ENCODE measurements around the gene ZRANB1. TPM values are rescaled to one million over a fixed set of nuclear protein-coding genes. Genes with fewer than 3 reads are reported as not detected.
A peak's percentile ranks its signal among the peaks of the same experiment; 100 is the strongest.

Gene ZRANB1
- total RNA-seq, 1 donor from 2014 or later, result 24.7 TPM

DNA sequence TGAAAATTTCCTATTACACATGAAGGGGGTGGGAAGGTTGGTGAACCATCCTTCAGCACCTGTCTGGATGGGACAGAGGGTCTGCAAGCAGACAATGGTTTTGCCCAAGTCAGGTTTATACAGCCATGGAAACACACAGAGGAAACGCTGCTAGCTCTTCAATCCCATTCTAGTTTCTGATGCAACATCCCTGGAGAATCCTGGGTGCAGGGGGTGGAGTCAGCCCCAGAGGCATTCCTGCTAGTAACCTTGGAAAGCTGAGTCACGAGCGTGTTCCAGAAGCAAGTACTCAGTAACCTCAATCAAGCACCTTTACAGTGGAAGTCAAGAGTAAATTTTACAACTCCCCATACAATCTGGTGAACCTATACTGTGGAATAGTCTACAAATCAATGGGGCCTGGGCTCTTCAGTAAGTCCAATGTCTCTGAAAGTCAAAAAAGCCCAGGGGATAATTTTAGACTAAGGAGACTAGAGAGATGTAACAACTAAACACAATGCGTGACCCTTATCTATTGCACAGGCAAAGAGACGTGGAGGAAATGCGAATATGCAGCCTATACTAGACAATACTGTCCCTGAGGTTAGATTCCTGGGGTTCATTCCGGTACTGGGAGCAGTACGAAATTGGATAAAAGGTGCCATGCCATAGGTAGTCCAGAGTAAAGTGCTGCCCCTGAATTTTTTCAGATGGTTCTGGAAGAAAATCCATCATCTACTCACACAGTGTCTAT lies 95.4 kb downstream of the ZRANB1 start:
- no peak overlapping the region for H3K4me3 Mint-ChIP-seq (ENCODE audit: unreplicated experiment)

More for the DNA sequence above, 95.4 kb downstream of the ZRANB1 start:
- Mint-ChIP-seq H3K36me3 (ENCODE audit: low read depth) (peaks cover 2% of the 10 kb centered on the region), H3K27me3 (ENCODE audit: low read depth) (no peaks in the 10 kb centered on the region), H3K4me1 (ENCODE audit: low read depth) (peaks cover 84% of the 10 kb centered on the region), H3K9me3 (ENCODE audit: low read depth) (no peaks in the 10 kb centered on the region), H3K27ac (ENCODE audit: unreplicated experiment) (peak overlapping the region; percentile 99)
- no peak for DNase-seq (ENCODE audit: low spot score)
- TF ChIP-seq, protein P1, sequence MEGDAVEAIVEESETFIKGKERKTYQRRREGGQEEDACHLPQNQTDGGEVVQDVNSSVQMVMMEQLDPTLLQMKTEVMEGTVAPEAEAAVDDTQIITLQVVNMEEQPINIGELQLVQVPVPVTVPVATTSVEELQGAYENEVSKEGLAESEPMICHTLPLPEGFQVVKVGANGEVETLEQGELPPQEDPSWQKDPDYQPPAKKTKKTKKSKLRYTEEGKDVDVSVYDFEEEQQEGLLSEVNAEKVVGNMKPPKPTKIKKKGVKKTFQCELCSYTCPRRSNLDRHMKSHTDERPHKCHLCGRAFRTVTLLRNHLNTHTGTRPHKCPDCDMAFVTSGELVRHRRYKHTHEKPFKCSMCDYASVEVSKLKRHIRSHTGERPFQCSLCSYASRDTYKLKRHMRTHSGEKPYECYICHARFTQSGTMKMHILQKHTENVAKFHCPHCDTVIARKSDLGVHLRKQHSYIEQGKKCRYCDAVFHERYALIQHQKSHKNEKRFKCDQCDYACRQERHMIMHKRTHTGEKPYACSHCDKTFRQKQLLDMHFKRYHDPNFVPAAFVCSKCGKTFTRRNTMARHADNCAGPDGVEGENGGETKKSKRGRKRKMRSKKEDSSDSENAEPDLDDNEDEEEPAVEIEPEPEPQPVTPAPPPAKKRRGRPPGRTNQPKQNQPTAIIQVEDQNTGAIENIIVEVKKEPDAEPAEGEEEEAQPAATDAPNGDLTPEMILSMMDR (IDR thresholded peaks at IDR 0.05), result no peak

Small RNA genes lying within 50 kb of the gene (microRNA-seq; reads per million reads assigned to microRNA genes)
- not detected for gene MIR4296 (ENCODE audit: borderline number of aligned reads)

Other genes with a start within 250 kb of the ZRANB1 start
- 16.1 to 18.2 TPM (median 17.6 TPM) in 3 replicates for gene FAM53B, start 197.7 kb upstream of the ZRANB1 start, total RNA-seq
- gene EEF1AKMT2, start 150.2 kb upstream of the ZRANB1 start, total RNA-seq, result 15.7 to 18.3 TPM (median 16.7 TPM) in 3 replicates
- gene ABRAXAS2, start 140.3 kb upstream of the ZRANB1 start, total RNA-seq, result 14.9 to 16.3 TPM (median 15.0 TPM) in 3 replicates
- 62.6 to 90.6 TPM (median 86.4 TPM) in 3 replicates for gene CTBP2, start 218.4 kb downstream of the ZRANB1 start, total RNA-seq

Data from chondrocyte (in vitro differentiated cells).